HG03460 (cell line): ENCODE measurements around the gene ANKRD52.
A peak's percentile ranks its signal among the peaks of the same experiment; 100 is the strongest.
"Not testable (repeated sequence)": the region's sequence is repeated elsewhere in the genome, so short reads cannot be mapped to it uniquely, and the experiment has no call there.

ENCODE experiments used
- ATAC-seq: cut with Tn5 transposase; IDR thresholded peaks from one replicate; pipeline ENCODE4 v1.9.1; 2021; ENCODE audit not compliant: unreplicated experiment

The ANKRD52 gene

GRCh38 chr12:56213878-56214277, 44.3 kb downstream of the ANKRD52 start:
- no peak for ATAC-seq

- ATAC-seq: no peak
Observed at GRCh38 chr12:56212361-56212760, 45.8 kb downstream of the ANKRD52 start.

- ATAC-seq: no peak
Observed at GRCh38 chr12:56208006-56208405, 50.2 kb downstream of the ANKRD52 start.

- no peak for ATAC-seq
Observed at GRCh38 chr12:56206452-56207166, 51.6 kb downstream of the ANKRD52 start.

GRCh38 chr12:56205445-56205844, 52.7 kb downstream of the ANKRD52 start:
- no peak for ATAC-seq

- no peak for ATAC-seq
Observed at GRCh38 chr12:56204275-56204674, 53.9 kb downstream of the ANKRD52 start.

GRCh38 chr12:56202838-56203237, 55.3 kb downstream of the ANKRD52 start:
- ATAC-seq: no peak

- no peak for ATAC-seq
Observed at GRCh38 chr12:56202366-56202765, 55.8 kb downstream of the ANKRD52 start.

GRCh38 chr12:56198836-56199235, 59.3 kb downstream of the ANKRD52 start:
- no peak for ATAC-seq

GRCh38 chr12:56197921-56198635, 60.1 kb downstream of the ANKRD52 start:
- ATAC-seq: no peak

- ATAC-seq: not testable (repeated sequence)
Observed at GRCh38 chr12:56196818-56197550, 61.2 kb downstream of the ANKRD52 start.

- no peak for ATAC-seq
Observed at GRCh38 chr12:56193025-56193578, 65.1 kb downstream of the ANKRD52 start.

- ATAC-seq: no peak
Observed at GRCh38 chr12:56192582-56192981, 65.6 kb downstream of the ANKRD52 start.

- ATAC-seq: no peak
Observed at GRCh38 chr12:56190695-56191155, 67.5 kb downstream of the ANKRD52 start.

GRCh38 chr12:56189918-56190694, 68.1 kb downstream of the ANKRD52 start:
- peak; percentile 32 for ATAC-seq

GRCh38 chr12:56189099-56189917, 68.9 kb downstream of the ANKRD52 start, which contains the start of gene SMARCC2:
SMARCC2 (minus strand) TSS chr12:56189483; CDS start chr12:56189461, 22 bp downstream.
- peak; percentile 65 for ATAC-seq

- ATAC-seq: no peak
Observed at GRCh38 chr12:56188778-56189098, 69.4 kb downstream of the ANKRD52 start.

- ATAC-seq: no peak
Observed at GRCh38 chr12:56188131-56188777, 69.9 kb downstream of the ANKRD52 start.
